Measurements from ENCODE around the gene ADAMTS16.

GRCh38 chr5:5155617-5156016 lies 15.5 kb downstream of the ADAMTS16 start:
- TF ChIP-seq CTCF (IDR thresholded peaks at IDR 0.05 in 2 of 3, conservative IDR thresholded peaks at IDR 0.05 in 1 of 3; ENCODE audit: insufficient read depth in 2 of 3, low read depth in 1 of 3, low read length in 3 of 3): no peak
- no peak for TF ChIP-seq EZH2 (IDR thresholded peaks at IDR 0.05; ENCODE audit: borderline replicate concordance, low read depth, low read length)
- TF ChIP-seq ZNF24 (IDR thresholded peaks at IDR 0.05): no peak
- TF ChIP-seq PKNOX1 (IDR thresholded peaks at IDR 0.05): no peak
- TF ChIP-seq ZBTB26 (CRISPR knock-in tag; IDR thresholded peaks at IDR 0.05): no peak
- TF ChIP-seq TGIF2 (CRISPR knock-in tag; IDR thresholded peaks at IDR 0.05): no peak
- TF ChIP-seq SP1 (CRISPR knock-in tag; IDR thresholded peaks at IDR 0.05): no peak
